A549 (cell line): Measurements from ENCODE around the gene VASN.

Experiments used
- CHD4 ChIP-seq: fragments of 200-600 bp; sonication (generic); IDR thresholded peaks from 2 replicates; pipeline ENCODE4 v1.6.1; 2016; ENCODE audit warnings: antibody characterized with exemption, mild to moderate bottlenecking, borderline replicate concordance
- CTCF ChIP-seq: fragments of >200 bp; sonication (Bioruptor Twin); formaldehyde crosslinking; IDR thresholded peaks from 3 replicates; pipeline ENCODE4 v1.5.1; 2016
- POLR2A ChIP-seq: IDR thresholded peaks from 2 replicates; pipeline ENCODE4 v1.6.1; 2012; ENCODE audit warnings: mild to moderate bottlenecking, low read length
- TF ChIP-seq, protein P1 (sequence below): IDR thresholded peaks from 2 replicates; pipeline ENCODE4 v1.6.1; 2012; ENCODE audit warnings: low read depth, borderline replicate concordance

GRCh38 chr16:4386951-4387565 lies 15.4 kb downstream of the VASN start:
- TF ChIP-seq CHD4 = no peak
- TF ChIP-seq, protein P1, sequence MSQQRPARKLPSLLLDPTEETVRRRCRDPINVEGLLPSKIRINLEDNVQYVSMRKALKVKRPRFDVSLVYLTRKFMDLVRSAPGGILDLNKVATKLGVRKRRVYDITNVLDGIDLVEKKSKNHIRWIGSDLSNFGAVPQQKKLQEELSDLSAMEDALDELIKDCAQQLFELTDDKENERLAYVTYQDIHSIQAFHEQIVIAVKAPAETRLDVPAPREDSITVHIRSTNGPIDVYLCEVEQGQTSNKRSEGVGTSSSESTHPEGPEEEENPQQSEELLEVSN = no peak
- no peak for TF ChIP-seq CTCF
- no peak for TF ChIP-seq POLR2A
